IMR-90 (cell line): ENCODE measurements around the gene HOTAIR. TPM values are rescaled to one million over a fixed set of nuclear protein-coding genes. Genes with fewer than 3 reads are reported as not detected.
A peak's percentile ranks its signal among the peaks of the same experiment; 100 is the strongest.

Source experiments
- ATAC-seq: fragments of 200-7000 bp; cut with Tn5 transposase; 2 replicates; pipeline ENCODE4 v1.9.1; 2020; ENCODE audit warnings: low read depth, mild to moderate bottlenecking, moderate library complexity
- BruUV-seq: library from RNA; stranded (reverse); fragments of 400-500 nt; replicated peaks from 2 replicates; lab custom pipeline; 2021; lab: Mats Ljungman, UMichigan
- CTCF ChIA-PET: fragments of 300-600 bp; formaldehyde crosslinking; extraction: SDS; loops from one replicate; lab custom pipeline; 2021; ENCODE audit warnings: antibody characterized with exemption; lab: Yijun Ruan, JAX
- POLR2A ChIA-PET: fragments of 300-600 bp; sonication (Branson Sonifier 250); formaldehyde crosslinking; loops from one replicate; lab custom pipeline; 2022; ENCODE audit warnings: antibody characterized with exemption; ENCODE audit not compliant: unreplicated experiment; lab: Charles Lee
- DNase-seq: peaks from one replicate; pipeline ENCODE4 v3.0.0; 2013
- H2AFZ ChIP-seq: replicated peaks from 2 replicates; pipeline ENCODE3; 2013; ENCODE audit warnings: low read length, mild to moderate bottlenecking; ENCODE audit not compliant: poor library complexity
- H2AK5ac ChIP-seq: 2 replicates; pipeline ENCODE4 v1.6.1; 2013; ENCODE audit warnings: low read depth, low read length, inconsistent platforms
- H2AK9ac ChIP-seq: replicated peaks from 2 replicates; pipeline ENCODE3; 2013; ENCODE audit warnings: mild to moderate bottlenecking, low read depth, low read length, moderate library complexity; ENCODE audit not compliant: poor library complexity
- H2BK120ac ChIP-seq: 2 replicates; pipeline ENCODE4 v1.6.1; 2013; ENCODE audit warnings: low read depth, low read length, inconsistent platforms
- H2BK15ac ChIP-seq: 3 replicates; pipeline ENCODE4 v1.6.1; 2013; ENCODE audit warnings: low read depth, low read length, inconsistent platforms
- H2BK20ac ChIP-seq: 2 replicates; pipeline ENCODE4 v1.6.1; 2013; ENCODE audit warnings: low read depth, mild to moderate bottlenecking, inconsistent platforms, low read length, moderate library complexity
- H2BK5ac ChIP-seq: 2 replicates; pipeline ENCODE4 v1.6.1; 2013; ENCODE audit warnings: mild to moderate bottlenecking, low read depth, low read length, inconsistent platforms; ENCODE audit not compliant: poor library complexity, severe bottlenecking
- H3K14ac ChIP-seq: replicated peaks from 2 replicates; pipeline ENCODE4 v1.6.1; 2013; ENCODE audit warnings: low read depth, low read length, inconsistent platforms
- H3K18ac ChIP-seq: 2 replicates; pipeline ENCODE4 v1.6.1; 2013; ENCODE audit warnings: low read depth, low read length, control low read depth
- H3K23ac ChIP-seq: 2 replicates; pipeline ENCODE4 v1.6.1; 2013; ENCODE audit warnings: low read depth, low read length, inconsistent platforms
- H3K27ac ChIP-seq: 2 replicates; pipeline ENCODE4 v1.5.1; 2013; ENCODE audit warnings: mild to moderate bottlenecking, control low read depth, low read length; ENCODE audit not compliant: insufficient read depth
- H3K27me3 ChIP-seq: 2 replicates; pipeline ENCODE4 v1.6.1; 2013; ENCODE audit warnings: low read length; ENCODE audit not compliant: control insufficient read depth, insufficient read depth
- H3K36me3 ChIP-seq: 2 replicates; pipeline ENCODE4 v1.6.1; 2013; ENCODE audit warnings: low read length, mixed read lengths; ENCODE audit not compliant: control insufficient read depth, insufficient read depth
- H3K4ac ChIP-seq: 2 replicates; pipeline ENCODE4 v1.6.1; 2013; ENCODE audit warnings: low read depth, low read length, inconsistent platforms
- H3K4me1 ChIP-seq: 2 replicates; pipeline ENCODE4 v1.6.1; 2013; ENCODE audit warnings: low read length, mixed read lengths; ENCODE audit not compliant: control insufficient read depth, insufficient read depth
- H3K4me2 ChIP-seq: 2 replicates; pipeline ENCODE4 v1.6.1; 2013; ENCODE audit warnings: low read depth, mild to moderate bottlenecking, control low read depth, low read length, moderate library complexity
- H3K4me3 ChIP-seq: 2 replicates; pipeline ENCODE4 v1.5.1; 2013; ENCODE audit warnings: low read depth, mild to moderate bottlenecking, control low read depth, low read length, moderate library complexity; ENCODE audit not compliant: insufficient read depth
- H3K56ac ChIP-seq: 2 replicates; pipeline ENCODE4 v1.6.1; 2013; ENCODE audit warnings: low read length, inconsistent platforms; ENCODE audit not compliant: insufficient read depth; ENCODE audit errors: extremely low read depth
- H3K79me1 ChIP-seq, 2 experiments: 2 replicates each; pipeline ENCODE4 v1.6.1; 2013; ENCODE audit warnings: low read length in 2 of 2, inconsistent platforms in 1 of 2, low read depth in 1 of 2
- H3K9ac ChIP-seq: 2 replicates; pipeline ENCODE4 v1.6.1; 2013; ENCODE audit warnings: low read depth, low read length, control low read depth
- H3K9me1 ChIP-seq: 2 replicates; pipeline ENCODE4 v1.6.1; 2013; ENCODE audit warnings: low read length, inconsistent platforms; ENCODE audit not compliant: insufficient read depth
- H3K9me3 ChIP-seq: 2 replicates; pipeline ENCODE4 v1.6.1; 2013; ENCODE audit warnings: low read length; ENCODE audit not compliant: control insufficient read depth, insufficient read depth
- H4K20me1 ChIP-seq: 2 replicates; pipeline ENCODE4 v1.6.1; 2013; ENCODE audit warnings: low read length, inconsistent platforms; ENCODE audit not compliant: insufficient read depth
- H4K5ac ChIP-seq: 2 replicates; pipeline ENCODE4 v1.6.1; 2013; ENCODE audit warnings: mild to moderate bottlenecking, low read depth, low read length, control low read depth
- H4K8ac ChIP-seq, 2 experiments: 2 replicates each; pipeline ENCODE4 v1.6.1; 2013; ENCODE audit warnings: low read depth in 2 of 2, low read length in 2 of 2, control low read depth in 1 of 2, inconsistent platforms in 1 of 2
- H4K91ac ChIP-seq: 2 replicates; pipeline ENCODE4 v1.6.1; 2013; ENCODE audit warnings: low read depth, low read length, inconsistent platforms; ENCODE audit not compliant: insufficient read depth
- BHLHE40 ChIP-seq: fragments of 150-350 bp; IDR thresholded peaks from 2 replicates; pipeline ENCODE4 v1.6.1; 2016; ENCODE audit warnings: mild to moderate bottlenecking, low read depth, low read length
- MAZ ChIP-seq: IDR thresholded peaks from 2 replicates; pipeline ENCODE4 v1.6.1; 2012; ENCODE audit warnings: low read depth, mild to moderate bottlenecking, low read length, improper control_type of control experiment, moderate library complexity, borderline replicate concordance
- NFE2L2 ChIP-seq: fragments of 150-350 bp; IDR thresholded peaks from 2 replicates; pipeline ENCODE4 v1.6.1; 2016; ENCODE audit warnings: low read depth, mild to moderate bottlenecking, low read length
- POLR2A ChIP-seq: IDR thresholded peaks from 2 replicates; pipeline ENCODE4 v1.6.1; 2012; ENCODE audit warnings: mild to moderate bottlenecking, low read depth, low read length
- WGBS, 2 experiments: methylation state at CpG; one replicate each; pipeline versions ENCODE4 v1.1.5 to v1.1.7; 2013; ENCODE audit warnings: missing lambda C conversion rate in 2 of 2; ENCODE audit not compliant: insufficient read length in 1 of 2; ENCODE audit errors: extremely low coverage in 2 of 2; 5-methylcytosine and 5-hydroxymethylcytosine counted together
- dilution Hi-C: fragments of 300-500 bp; cut with HindIII; formaldehyde crosslinking; loops from one replicate; pipeline ENCODE4 v1.14.3; 2018; ENCODE audit warnings: low sequenced_read_pairs; ENCODE audit not compliant: unreplicated experiment
- in situ Hi-C: fragments of 300-500 bp; cut with MboI; formaldehyde crosslinking; loops from 3 replicates; pipeline ENCODE4 v1.14.3; 2019; ENCODE audit warnings: low sequenced_read_pairs, inconsistent platforms, mixed read lengths
- intact Hi-C: fragments of 100-400 bp; cut with micrococcal nuclease; formaldehyde crosslinking; loops from 2 replicates; pipeline ENCODE4 v1.10.0; 2022
- polyA plus RNA-seq, 3 experiments: library from polyadenylated mRNA; depleted of rRNA; stranded (reverse); fragments of >200 nt; gene quantifications; 2 replicates each; pipeline ENCODE4 v1.2.3, GENCODE V29; 2012; ENCODE audit warnings: low replicate concordance in 1 of 3
- total RNA-seq: library from RNA; depleted of rRNA; stranded (reverse); fragments of >200 nt; gene quantifications from 2 replicates; pipeline ENCODE4 v1.2.3, GENCODE V29; 2012

HOTAIR gene
- total and polyA plus RNA-seq, 2 of the 4 experiments (the other 2 are of a cell fraction): not detected

DNA sequence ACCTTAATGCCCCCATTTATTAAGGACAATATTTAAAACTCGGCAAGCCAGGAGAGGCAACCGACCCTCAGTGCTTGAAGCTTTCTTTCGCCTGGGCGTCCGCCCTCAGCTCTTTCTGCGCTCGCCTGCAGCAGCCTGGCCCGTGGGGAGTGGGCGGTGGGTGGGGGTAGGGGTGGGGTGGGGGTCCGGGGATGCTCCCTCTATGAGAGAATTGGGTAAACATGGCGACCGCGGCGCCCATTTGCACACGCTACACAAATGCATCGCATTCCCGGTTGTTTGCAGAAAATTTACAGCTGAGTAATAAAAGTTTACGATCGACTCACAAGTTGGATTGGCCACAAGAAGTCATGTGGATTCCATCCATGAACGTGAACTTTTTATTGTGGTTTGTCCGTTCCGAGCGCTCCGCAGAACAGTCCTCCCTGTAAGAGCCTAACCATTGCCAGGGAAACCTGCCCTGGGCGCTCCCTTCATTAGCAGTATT lies 41.8 kb upstream of the HOTAIR start:
- Histone ChIP-seq H3K23ac (no peak overlapping the region), H4K8ac (no peak overlapping the region; a peak in 1 of 4 replicates), H3K4me2 (peak overlapping the region; percentile 45; the same call in 1 of the 2 replicates), H3K79me1 (no peaks in the 10 kb centered on the region), H3K14ac (no peak overlapping the region), H3K9me3 (peaks cover 4% of the 10 kb centered on the region), H4K5ac (no peak overlapping the region; the same call in 1 of the 2 replicates), H2BK120ac (no peak overlapping the region), H3K27me3 (peaks cover 88% of the 10 kb centered on the region), H4K91ac (no peak overlapping the region), H2AFZ (no peak overlapping the region), H3K4me1 (no peaks in the 10 kb centered on the region), H2BK5ac (no peak overlapping the region), H3K4ac (no peak overlapping the region), H2AK5ac (no peak overlapping the region), H3K9me1 (no peaks in the 10 kb centered on the region), H3K56ac (no peak overlapping the region), H2BK15ac (no peak overlapping the region), H3K9ac (no peak overlapping the region), H4K20me1 (no peaks in the 10 kb centered on the region), H3K4me3 (no peak overlapping the region), H2AK9ac (no peak overlapping the region), H3K27ac (no peak overlapping the region), H3K36me3 (no peaks in the 10 kb centered on the region), H3K18ac (no peak overlapping the region), H2BK20ac (no peak overlapping the region)
- BruUV-seq: no TSS peak
- ChIA-PET CTCF (interaction anchor here (0.6 to 1.0 kb wide), 2 partner anchors 8 to 176 kb away, joined by 3 to 4 read pairs; no protein-coding TSS in a partner anchor), POLR2A (no interaction called here)
- in situ Hi-C loops: no loop called here
- intact Hi-C loops: no loop called here
- peak; percentile 11 for DNase-seq
- TF ChIP-seq NFE2L2: no peak
- no peak for TF ChIP-seq MAZ
- TF ChIP-seq BHLHE40: no peak
- no peak for TF ChIP-seq POLR2A
- WGBS, 2 experiments: 0% methylated on average over 9 of the region's 25 CpGs; no CpG with 5 or more reads in 1 of the 2 experiments
- dilution Hi-C loops: no loop called here
- ATAC-seq: no peak
